ENCODE measurements around the gene PPP6R3.

Gene PPP6R3

GRCh38 chr11:68509066-68509465 lies 48.5 kb downstream of the PPP6R3 start:
- TF ChIP-seq JUND (IDR thresholded peaks at IDR 0.05; ENCODE audit: low read depth) = no peak
- DNase-seq (ENCODE audit: low read depth in 1 of 2, low spot score in 1 of 2) = no peak
- in situ Hi-C loops (cut with HindIII; ENCODE audit: low pct_unique_long_range_greater_than_20kb, low sequenced_read_pairs) = no loop called here

GRCh38 chr11:68513930-68514487 lies 53.5 kb downstream of the PPP6R3 start:
- in situ Hi-C loops (cut with HindIII; ENCODE audit: low pct_unique_long_range_greater_than_20kb, low sequenced_read_pairs) = no loop called here
- DNase-seq (ENCODE audit: low read depth in 1 of 2, low spot score in 1 of 2) = no peak
- no peak for TF ChIP-seq JUND (IDR thresholded peaks at IDR 0.05; ENCODE audit: low read depth)

- TF ChIP-seq JUND (IDR thresholded peaks at IDR 0.05; ENCODE audit: low read depth) = no peak
- in situ Hi-C loops (cut with HindIII; ENCODE audit: low pct_unique_long_range_greater_than_20kb, low sequenced_read_pairs) = no loop called here
- DNase-seq (ENCODE audit: low read depth in 1 of 2, low spot score in 1 of 2) = no peak
These were observed 56.7 kb downstream of the PPP6R3 start for GRCh38 chr11:68517121-68517741.

DNA sequence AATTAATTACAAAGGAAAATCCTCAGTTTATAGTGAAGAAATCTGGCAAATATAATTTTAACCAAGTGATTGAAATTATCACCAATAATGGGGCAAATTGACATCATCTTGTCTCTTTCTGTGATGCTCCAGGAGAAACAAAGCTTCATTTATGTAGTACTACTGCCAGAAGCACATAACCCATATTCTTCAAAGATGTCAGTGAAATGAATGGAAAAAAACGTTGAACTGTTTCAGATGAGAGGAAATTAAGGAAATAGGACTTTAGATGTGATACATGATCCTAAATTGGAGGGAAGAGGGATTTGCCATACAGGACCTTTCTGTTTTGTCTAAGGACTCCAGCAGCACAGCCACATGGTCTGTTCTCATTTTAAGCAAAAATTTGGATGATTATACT lies 57.6 kb downstream of the PPP6R3 start:
- no peak for DNase-seq (ENCODE audit: low read depth in 1 of 2, low spot score in 1 of 2)
- TF ChIP-seq JUND (IDR thresholded peaks at IDR 0.05; ENCODE audit: low read depth) = no peak
- in situ Hi-C loops (cut with HindIII; ENCODE audit: low pct_unique_long_range_greater_than_20kb, low sequenced_read_pairs) = no loop called here

DNA sequence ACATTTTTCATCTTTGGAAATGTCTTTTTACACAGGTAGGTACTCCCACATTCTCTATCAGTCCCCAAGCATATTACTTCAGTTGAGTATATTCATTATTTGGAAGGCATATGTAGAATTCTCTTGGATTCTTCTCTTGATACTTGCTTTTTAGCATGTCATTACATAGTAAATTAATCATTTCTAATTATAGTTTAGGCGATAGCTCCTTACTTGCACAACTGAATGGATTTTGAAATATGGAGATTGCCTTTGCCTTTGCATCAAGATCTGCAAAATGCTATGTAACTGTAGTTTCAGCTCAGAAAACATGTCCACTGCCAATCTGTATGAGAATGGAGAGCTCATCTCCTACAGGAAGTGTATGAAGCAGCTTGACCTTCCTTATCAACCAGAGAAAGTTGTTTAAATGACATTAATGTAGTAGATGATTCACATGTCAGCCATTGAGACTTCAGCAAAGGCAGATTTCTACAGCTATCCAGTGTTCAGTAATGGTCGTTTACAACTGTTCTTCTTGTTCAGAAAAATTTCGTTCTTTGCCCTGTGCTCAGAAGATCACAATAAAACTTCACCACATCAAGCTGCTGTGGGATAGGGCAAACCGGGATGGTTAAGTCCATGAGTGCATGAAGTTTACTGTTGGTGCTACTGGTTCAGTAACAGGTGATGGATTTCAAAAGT lies 61.6 kb downstream of the PPP6R3 start:
- TF ChIP-seq JUND (IDR thresholded peaks at IDR 0.05; ENCODE audit: low read depth) = no peak
- DNase-seq (ENCODE audit: low read depth in 1 of 2, low spot score in 1 of 2) = no peak
- in situ Hi-C loops (cut with HindIII; ENCODE audit: low pct_unique_long_range_greater_than_20kb, low sequenced_read_pairs) = no loop called here

DNA sequence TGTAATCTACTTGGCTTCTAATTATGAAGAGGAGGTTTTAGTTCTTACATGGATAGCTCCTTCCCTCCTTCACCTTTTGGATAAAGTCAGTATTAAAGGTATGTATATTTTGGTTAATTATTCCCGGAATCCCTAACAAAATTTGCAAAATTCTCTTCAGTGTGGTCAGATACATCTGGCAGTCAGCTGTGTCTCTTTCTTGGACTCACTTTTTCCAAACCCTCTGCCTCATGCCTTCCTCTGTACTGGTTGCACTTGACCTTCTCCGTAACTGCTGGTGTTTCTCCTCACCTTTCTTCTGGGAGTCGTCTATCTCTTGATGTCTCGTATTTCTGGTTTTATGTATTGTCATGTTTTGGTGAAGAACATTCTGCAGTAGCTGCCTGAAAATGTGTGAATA lies 62.5 kb downstream of the PPP6R3 start:
- DNase-seq (ENCODE audit: low read depth in 1 of 2, low spot score in 1 of 2) = no peak
- no peak for TF ChIP-seq JUND (IDR thresholded peaks at IDR 0.05; ENCODE audit: low read depth)
- in situ Hi-C loops (cut with HindIII; ENCODE audit: low pct_unique_long_range_greater_than_20kb, low sequenced_read_pairs) = no loop called here

GRCh38 chr11:68523743-68524142 lies 63.2 kb downstream of the PPP6R3 start:
- DNase-seq (ENCODE audit: low read depth in 1 of 2, low spot score in 1 of 2) = no peak
- in situ Hi-C loops (cut with HindIII; ENCODE audit: low pct_unique_long_range_greater_than_20kb, low sequenced_read_pairs) = no loop called here
- TF ChIP-seq JUND (IDR thresholded peaks at IDR 0.05; ENCODE audit: low read depth) = no peak

DNA sequence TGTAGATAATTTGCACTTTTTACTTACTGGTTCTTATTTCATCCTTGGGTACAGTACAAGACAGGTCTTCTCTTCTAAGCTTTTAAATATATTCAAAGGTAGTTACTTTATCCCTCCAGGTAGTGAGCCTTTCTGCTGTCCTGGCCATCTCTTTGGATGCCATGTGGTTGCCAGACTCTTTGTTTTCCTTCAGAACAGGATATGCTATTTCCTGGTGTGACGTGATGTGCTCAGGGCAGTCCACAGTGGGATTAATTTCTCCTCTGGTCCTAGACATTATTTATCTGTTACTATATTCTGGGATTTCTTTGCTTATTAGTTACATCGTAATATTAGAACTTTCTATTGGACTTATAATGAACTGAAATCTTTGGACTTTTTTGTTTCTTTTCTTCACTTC lies 63.7 kb downstream of the PPP6R3 start:
- TF ChIP-seq JUND (IDR thresholded peaks at IDR 0.05; ENCODE audit: low read depth) = no peak
- in situ Hi-C loops (cut with HindIII; ENCODE audit: low pct_unique_long_range_greater_than_20kb, low sequenced_read_pairs) = no loop called here

GRCh38 chr11:68524681-68525080 lies 64.1 kb downstream of the PPP6R3 start:
- DNase-seq (ENCODE audit: low read depth in 1 of 2, low spot score in 1 of 2) = no peak
- TF ChIP-seq JUND (IDR thresholded peaks at IDR 0.05; ENCODE audit: low read depth) = no peak
- in situ Hi-C loops (cut with HindIII; ENCODE audit: low pct_unique_long_range_greater_than_20kb, low sequenced_read_pairs) = no loop called here

More for the DNA sequence above, 63.7 kb downstream of the PPP6R3 start:
- peak in 1 of 2 experiments; percentile 56 for DNase-seq (ENCODE audit: low read depth in 1 of 2, low spot score in 1 of 2)

DNA sequence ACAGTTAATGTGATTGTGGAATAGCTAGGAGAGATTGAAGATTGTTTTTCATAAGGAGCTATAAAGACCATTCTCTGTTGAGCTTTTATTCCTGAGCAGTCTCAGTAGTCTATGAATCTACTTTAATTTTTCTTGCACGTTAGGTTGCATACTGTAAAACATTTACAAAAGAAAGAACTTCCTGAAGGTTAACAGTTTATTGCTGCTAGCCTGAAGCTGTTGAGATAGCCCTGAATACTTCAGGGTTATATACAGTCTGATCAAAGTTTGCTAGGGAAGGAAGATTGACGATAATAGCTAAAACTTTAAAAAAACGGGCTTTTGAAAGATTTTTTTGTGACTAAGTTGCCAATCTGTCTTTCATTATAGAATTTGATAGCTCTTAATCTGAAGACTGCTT lies 64.8 kb downstream of the PPP6R3 start:
- in situ Hi-C loops (cut with HindIII; ENCODE audit: low pct_unique_long_range_greater_than_20kb, low sequenced_read_pairs) = no loop called here
- no peak for TF ChIP-seq JUND (IDR thresholded peaks at IDR 0.05; ENCODE audit: low read depth)
- DNase-seq (ENCODE audit: low read depth in 1 of 2, low spot score in 1 of 2) = no peak

DNA sequence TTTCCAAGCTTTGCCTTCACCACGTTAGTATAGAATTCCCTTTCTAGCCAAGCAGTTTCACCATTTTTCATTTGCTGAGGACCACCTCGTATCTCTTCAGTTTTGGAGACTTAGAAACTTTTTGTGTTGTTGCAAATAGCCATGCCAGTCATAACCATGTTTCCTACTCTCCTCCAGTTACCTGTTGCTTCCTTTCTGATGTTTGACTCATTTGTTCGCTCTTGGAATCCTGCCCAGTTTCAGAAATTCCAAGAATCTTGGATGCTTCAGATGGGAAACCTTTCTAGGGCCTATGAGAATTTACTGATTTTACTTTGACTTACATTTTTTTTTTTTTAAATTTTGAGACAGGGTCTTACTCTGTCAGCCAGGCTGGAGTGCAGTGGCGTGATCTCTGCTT lies 65.4 kb downstream of the PPP6R3 start:
- no peak for TF ChIP-seq JUND (IDR thresholded peaks at IDR 0.05; ENCODE audit: low read depth)
- in situ Hi-C loops (cut with HindIII; ENCODE audit: low pct_unique_long_range_greater_than_20kb, low sequenced_read_pairs) = no loop called here
- DNase-seq (ENCODE audit: low read depth in 1 of 2, low spot score in 1 of 2) = peak in 1 of 2 experiments; percentile 51

- in situ Hi-C loops (cut with HindIII; ENCODE audit: low pct_unique_long_range_greater_than_20kb, low sequenced_read_pairs) = no loop called here
- no peak for DNase-seq (ENCODE audit: low read depth in 1 of 2, low spot score in 1 of 2)
- no peak for TF ChIP-seq JUND (IDR thresholded peaks at IDR 0.05; ENCODE audit: low read depth)
These were observed 67.0 kb downstream of the PPP6R3 start for GRCh38 chr11:68527585-68527984.

DNA sequence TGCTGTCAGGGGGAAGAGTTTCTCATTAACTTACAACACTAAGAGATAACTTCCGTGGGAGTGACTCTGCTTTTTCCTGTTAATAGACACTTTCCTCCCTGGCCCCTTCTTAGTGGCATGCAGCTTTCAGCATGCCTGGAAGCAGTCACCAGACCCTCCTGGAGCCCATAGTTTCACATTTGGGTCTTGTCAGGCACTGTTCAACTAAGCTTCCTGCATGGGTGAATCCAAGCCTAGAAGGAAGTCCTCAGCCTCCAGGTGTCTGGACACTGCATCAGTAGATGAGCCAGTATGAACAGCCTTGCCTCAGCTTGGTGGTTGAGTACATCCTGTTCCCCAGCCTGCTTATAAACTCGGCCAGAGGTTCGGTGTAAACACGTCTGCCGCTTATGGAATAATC lies 68.1 kb downstream of the PPP6R3 start:
- DNase-seq (ENCODE audit: low read depth in 1 of 2, low spot score in 1 of 2) = no peak
- in situ Hi-C loops (cut with HindIII; ENCODE audit: low pct_unique_long_range_greater_than_20kb, low sequenced_read_pairs) = no loop called here
- TF ChIP-seq JUND (IDR thresholded peaks at IDR 0.05; ENCODE audit: low read depth) = no peak

Measured in T47D (cell line).